Ectodermal cell (in vitro differentiated cells): ENCODE data around the gene IER5.
A peak's percentile ranks its signal among the peaks of the same experiment; 100 is the strongest.

Source experiments
- H3K27ac ChIP-seq: 2 replicates; pipeline ENCODE4 v1.7.0; 2013; ENCODE audit warnings: mild to moderate bottlenecking, low read depth, low read length; ENCODE audit not compliant: insufficient read depth, poor library complexity, severe bottlenecking
- H3K27me3 ChIP-seq: 2 replicates; pipeline ENCODE4 v1.7.0; 2013; ENCODE audit warnings: mild to moderate bottlenecking, low read length; ENCODE audit not compliant: insufficient read depth, control insufficient read depth, poor library complexity, severe bottlenecking
- H3K36me3 ChIP-seq: one replicate; pipeline ENCODE4 v1.7.0; 2013; ENCODE audit warnings: low read length; ENCODE audit not compliant: control insufficient read depth, insufficient read depth
- H3K4me1 ChIP-seq: one replicate; pipeline ENCODE4 v1.7.0; 2013; ENCODE audit warnings: low read length; ENCODE audit not compliant: control insufficient read depth, insufficient read depth
- H3K4me3 ChIP-seq: 2 replicates; pipeline ENCODE4 v1.7.0; 2013; ENCODE audit warnings: low read depth, low read length, control low read depth; ENCODE audit not compliant: insufficient read depth
- H3K9me3 ChIP-seq: 2 replicates; pipeline ENCODE4 v1.7.0; 2013; ENCODE audit warnings: mild to moderate bottlenecking, low read length, moderate library complexity; ENCODE audit not compliant: control insufficient read depth
- WGBS, 2 experiments: methylation state at CpG; one replicate each; pipeline ENCODE4 v1.1.7; 2013; ENCODE audit warnings: missing lambda C conversion rate in 2 of 2; 5-methylcytosine and 5-hydroxymethylcytosine counted together

The IER5 gene

DNA sequence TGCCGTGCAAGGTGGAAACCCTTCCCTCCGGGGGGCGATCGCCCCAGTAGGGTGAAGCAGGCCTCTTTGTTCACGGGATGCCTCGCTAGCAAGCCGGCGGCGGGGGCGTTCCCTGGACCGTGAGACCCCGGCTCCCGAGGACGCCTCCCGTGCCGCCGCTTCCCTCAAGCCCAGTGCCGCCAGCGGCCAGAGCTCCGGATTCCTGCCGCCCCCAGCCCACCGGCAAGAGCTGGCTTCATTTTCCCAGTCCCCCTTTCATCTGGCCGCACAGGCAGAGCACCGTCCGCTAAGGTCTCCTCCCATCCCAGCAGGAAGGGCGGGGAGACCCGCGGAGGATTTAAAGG is 16.3 kb downstream of the IER5 start:
- H3K9me3 ChIP-seq: no peaks in the 10 kb centered on the region
- H3K4me1 ChIP-seq: peaks cover 63% of the 10 kb centered on the region
- peak overlapping the region; percentile 96 for H3K27ac ChIP-seq
- peaks cover 29% of the 10 kb centered on the region for H3K27me3 ChIP-seq
- H3K36me3 ChIP-seq: no peaks in the 10 kb centered on the region
- peak overlapping the region; percentile 57 for H3K4me3 ChIP-seq
- WGBS, 2 experiments: 0% methylated on average over 28 of the region's 28 CpGs

DNA sequence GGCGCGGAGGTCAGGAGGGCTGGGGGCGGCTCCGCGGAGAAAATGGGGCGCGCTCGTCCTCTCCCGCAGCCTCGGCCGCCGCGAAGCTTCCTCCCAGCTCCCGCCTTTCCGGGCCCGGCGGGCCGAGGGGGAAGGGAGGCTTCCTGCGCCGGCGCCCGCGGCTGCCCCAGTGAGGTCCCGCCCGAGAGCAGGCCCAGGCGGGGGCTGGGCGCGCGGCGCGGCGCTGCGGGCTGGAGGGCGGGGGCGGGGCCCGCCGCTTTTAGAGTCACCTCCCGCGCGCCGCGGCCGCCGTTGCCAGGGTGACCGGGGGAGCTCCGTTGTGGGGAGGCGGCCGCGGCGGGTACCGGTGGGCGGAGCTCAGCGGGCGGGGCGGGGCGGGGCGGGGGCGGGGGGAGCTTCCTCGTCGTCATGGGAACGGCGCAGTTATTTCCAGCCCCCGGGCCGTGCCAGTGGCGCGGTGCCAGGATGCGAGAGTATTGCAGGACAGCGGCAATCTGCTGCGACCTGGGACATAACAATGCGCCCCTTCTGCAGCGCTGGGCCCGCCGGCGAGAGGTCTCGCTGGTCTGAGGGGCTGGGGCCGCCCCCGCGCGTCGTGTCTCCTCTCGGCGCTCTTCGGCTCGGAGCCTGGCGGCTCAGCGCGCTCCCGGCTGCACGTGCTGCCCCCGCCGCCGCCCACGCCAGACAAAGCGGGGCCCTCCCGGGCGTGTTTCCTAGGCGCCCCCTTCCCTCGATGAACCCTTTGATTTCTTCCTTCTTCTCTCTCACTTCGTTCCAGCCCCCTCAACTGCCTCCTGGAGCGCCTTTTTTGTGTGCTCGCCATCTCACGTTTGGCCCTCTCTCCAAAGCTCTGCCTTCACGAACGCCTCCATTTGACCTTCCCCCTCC is 16.9 kb downstream of the IER5 start:
- Histone ChIP-seq H3K9me3 (no peaks in the 10 kb centered on the region), H3K36me3 (no peaks in the 10 kb centered on the region), H3K4me3 (peak overlapping the region; percentile 57), H3K27ac (peak overlapping the region; percentile 96), H3K4me1 (peaks cover 63% of the 10 kb centered on the region), H3K27me3 (peaks cover 23% of the 10 kb centered on the region)
- 0 to 1% methylated on average over 104 of the region's 104 CpGs for WGBS, 2 experiments

DNA sequence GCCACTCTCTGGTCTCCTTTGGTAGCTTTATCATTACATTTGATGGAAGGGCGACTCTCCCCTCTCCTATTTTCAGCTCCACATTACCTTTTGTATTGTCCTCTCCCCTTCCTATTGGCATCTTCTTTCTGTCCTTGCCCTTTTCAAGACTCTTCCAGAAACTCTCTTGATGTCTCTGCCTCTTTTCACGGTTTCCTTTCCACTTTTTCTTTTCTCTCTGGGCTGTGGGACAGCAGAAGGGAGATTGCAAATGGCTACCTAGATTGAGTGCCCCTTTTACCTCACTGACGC is 17.5 kb downstream of the IER5 start:
- WGBS, 2 experiments: 50 to 54% methylated on average over 3 of the region's 3 CpGs
- H3K27ac ChIP-seq: peak overlapping the region; percentile 79

DNA sequence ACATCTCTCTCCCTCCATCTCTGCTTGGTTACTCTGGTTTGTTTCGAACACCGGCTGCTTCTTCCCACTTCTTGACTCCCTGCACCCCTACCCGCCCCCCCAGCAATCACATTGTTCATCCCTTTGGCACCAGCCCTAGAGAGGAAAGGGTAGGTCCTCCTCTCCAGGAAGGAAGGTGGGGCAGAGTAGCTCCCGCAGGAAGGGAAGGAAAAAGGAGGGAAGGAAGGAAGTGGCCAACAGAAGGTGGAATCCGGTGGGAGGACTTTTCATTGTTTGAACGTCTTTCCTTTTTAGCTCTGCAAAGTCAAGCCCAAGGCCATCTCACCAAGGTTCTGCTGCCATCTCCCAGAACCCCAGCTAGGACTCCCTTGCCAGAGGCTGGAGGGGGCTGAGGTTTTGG is 18.0 kb downstream of the IER5 start:
- Histone ChIP-seq H3K27me3 (peaks cover 17% of the 10 kb centered on the region), H3K36me3 (no peaks in the 10 kb centered on the region), H3K27ac (no peak overlapping the region), H3K4me3 (no peak overlapping the region), H3K4me1 (peaks cover 55% of the 10 kb centered on the region), H3K9me3 (no peaks in the 10 kb centered on the region)
- 80 to 87% methylated on average over 5 to 6 of the region's 6 CpGs for WGBS, 2 experiments

More for the DNA sequence above, 17.5 kb downstream of the IER5 start:
- Histone ChIP-seq H3K4me1 (peaks cover 60% of the 10 kb centered on the region), H3K9me3 (no peaks in the 10 kb centered on the region), H3K4me3 (peak overlapping the region; percentile 26), H3K27me3 (peaks cover 17% of the 10 kb centered on the region), H3K36me3 (no peaks in the 10 kb centered on the region)

DNA sequence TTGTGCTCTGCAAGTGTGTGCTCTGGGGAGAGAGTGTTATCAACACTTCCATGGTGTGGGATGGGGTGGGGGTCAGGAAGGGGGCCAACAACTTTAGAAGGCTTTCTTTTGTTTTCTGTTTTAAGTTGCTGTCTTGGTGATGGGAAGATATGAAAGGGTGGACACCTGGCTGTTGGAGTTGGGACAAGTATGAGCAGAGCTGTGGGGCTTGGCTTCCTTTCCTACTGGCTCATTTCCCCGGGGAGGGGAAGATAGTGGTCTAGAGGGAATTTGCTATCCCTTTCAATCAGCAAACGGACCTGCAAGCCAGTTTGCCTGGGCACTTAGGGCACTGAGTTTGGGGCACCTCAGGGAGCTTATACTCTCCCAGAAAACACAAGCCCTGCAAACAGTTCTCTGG is 19.2 kb downstream of the IER5 start:
- no peak overlapping the region for H3K27ac ChIP-seq
- 82 to 88% methylated on average over 2 of the region's 2 CpGs for WGBS, 2 experiments

DNA sequence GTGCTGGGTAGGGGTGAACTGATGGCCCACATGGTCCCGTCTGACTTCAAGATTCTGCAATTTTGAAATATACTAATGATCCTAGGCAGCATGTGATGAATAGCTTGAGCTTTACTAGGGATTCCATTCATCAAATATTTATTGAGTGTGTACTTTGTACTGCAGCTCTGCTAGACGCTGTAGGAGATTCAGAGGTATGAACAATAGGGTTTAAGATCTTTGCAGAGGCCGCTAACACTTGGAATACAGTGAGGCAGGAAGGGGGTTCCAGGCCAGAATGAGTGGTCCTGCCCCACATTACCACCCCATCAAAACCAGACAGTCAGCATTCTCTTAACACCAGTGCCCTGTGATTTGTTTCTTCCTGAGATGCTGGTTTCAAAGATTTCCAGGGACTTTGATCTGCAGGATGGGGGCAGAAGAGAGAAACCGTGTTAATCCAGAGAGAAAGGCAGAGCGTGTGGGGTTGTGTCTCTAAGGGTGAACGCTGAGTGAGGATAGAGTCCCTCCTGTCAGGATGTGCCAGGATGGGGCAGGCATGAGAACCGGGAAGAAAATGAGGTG is 19.9 kb downstream of the IER5 start:
- H3K27me3 ChIP-seq: peaks cover 17% of the 10 kb centered on the region
- H3K9me3 ChIP-seq: no peaks in the 10 kb centered on the region
- no peak overlapping the region for H3K27ac ChIP-seq
- 67 to 72% methylated on average over 7 of the region's 7 CpGs for WGBS, 2 experiments
- peaks cover 49% of the 10 kb centered on the region for H3K4me1 ChIP-seq
- no peaks in the 10 kb centered on the region for H3K36me3 ChIP-seq
- H3K4me3 ChIP-seq: no peak overlapping the region

More for the DNA sequence above, 19.2 kb downstream of the IER5 start:
- peaks cover 17% of the 10 kb centered on the region for H3K27me3 ChIP-seq
- H3K36me3 ChIP-seq: no peaks in the 10 kb centered on the region
- peaks cover 48% of the 10 kb centered on the region for H3K4me1 ChIP-seq
- H3K9me3 ChIP-seq: no peaks in the 10 kb centered on the region
- no peak overlapping the region for H3K4me3 ChIP-seq

DNA sequence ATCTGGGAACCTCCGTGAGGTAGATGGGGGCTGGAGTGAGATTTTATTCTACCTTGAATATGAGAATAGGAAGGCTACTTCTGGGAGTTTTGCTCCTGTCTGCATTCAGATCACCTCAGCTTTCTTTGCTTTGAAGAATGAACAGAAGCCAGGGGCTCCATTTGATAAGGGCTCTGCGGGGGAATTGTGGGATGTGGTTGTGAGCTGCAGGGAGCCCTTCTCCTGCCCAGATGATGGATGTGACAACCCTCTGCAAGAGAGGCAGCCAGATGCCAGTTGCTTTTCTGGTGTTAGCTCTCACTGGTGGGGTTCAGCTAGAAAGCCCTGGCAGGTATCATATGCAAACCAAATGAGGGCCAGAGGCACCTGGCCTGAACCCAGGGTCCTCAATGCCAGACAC is 21.5 kb downstream of the IER5 start:
- Histone ChIP-seq H3K4me3 (no peak overlapping the region), H3K9me3 (no peaks in the 10 kb centered on the region), H3K27me3 (peaks cover 17% of the 10 kb centered on the region), H3K4me1 (peaks cover 40% of the 10 kb centered on the region), H3K36me3 (no peaks in the 10 kb centered on the region), H3K27ac (no peak overlapping the region)
- 58 to 62% methylated on average over 2 of the region's 2 CpGs for WGBS, 2 experiments

DNA sequence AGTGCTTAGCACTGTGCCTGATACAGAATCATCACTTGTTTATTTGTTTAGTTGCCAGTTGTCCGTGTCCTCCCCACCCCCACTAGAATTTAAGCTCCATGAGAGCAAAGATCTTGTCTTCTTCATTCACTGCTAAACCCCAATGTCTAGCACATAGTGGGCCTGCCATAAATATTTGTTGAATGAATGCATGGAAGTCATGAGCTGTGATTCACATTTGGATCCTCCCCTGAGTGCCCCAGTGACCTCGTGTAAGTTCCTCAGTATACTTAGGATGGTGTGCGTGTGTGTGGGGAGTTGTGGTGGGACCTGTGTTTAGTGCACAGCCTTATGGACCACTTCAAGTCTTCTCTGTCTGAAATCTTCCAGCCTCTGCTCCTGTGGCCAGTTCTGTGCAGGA is 23.1 kb downstream of the IER5 start:
- H3K27me3 ChIP-seq: peaks cover 14% of the 10 kb centered on the region
- H3K4me1 ChIP-seq: peaks cover 39% of the 10 kb centered on the region
- H3K9me3 ChIP-seq: no peaks in the 10 kb centered on the region
- WGBS, 2 experiments: 95 to 97% methylated on average over 3 of the region's 3 CpGs
- no peaks in the 10 kb centered on the region for H3K36me3 ChIP-seq
- H3K27ac ChIP-seq: no peak overlapping the region
- H3K4me3 ChIP-seq: no peak overlapping the region

DNA sequence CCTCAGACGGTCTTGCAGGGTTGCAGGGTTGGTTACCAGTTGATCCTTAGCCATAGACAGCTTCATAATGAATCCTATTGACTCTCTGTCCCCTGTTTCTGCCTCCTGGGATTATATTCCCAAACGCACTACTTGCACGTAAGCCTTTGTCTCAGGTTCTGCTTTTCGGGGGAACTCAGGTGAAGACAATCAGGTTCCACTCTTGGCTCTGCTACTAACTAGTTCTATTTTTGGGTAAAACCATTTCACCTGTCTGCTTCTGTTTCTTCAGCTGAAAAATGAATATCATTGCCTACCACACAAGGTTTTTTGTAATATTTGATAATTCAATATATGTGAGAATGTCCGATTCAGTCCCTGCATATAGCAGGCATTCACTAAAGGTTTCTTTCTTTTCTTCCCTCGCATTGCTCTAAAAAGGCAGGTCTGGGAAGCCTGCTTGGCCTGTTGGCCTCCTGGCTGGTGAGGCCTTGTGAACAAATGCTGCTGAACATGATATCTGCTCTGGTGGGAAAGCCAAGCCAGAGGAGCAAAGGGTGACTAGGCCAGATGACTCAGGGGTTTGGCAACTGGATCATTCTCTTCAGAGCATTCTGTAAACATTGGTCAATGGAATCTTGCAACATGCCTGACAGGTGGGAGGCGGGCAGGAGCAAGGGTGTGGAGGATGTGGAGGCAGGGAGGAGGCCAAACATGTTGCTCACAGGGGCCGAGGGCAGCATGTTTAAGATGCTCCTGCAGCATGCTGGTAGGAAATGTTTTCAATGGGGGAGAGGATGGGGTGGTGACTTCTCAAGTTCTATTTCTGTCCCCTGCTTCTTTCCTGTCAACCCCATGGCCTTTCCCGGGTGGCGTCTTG is 23.8 kb downstream of the IER5 start:
- Histone ChIP-seq H3K27me3 (peaks cover 8% of the 10 kb centered on the region), H3K36me3 (no peaks in the 10 kb centered on the region), H3K27ac (no peak overlapping the region), H3K9me3 (no peaks in the 10 kb centered on the region), H3K4me1 (peaks cover 43% of the 10 kb centered on the region), H3K4me3 (no peak overlapping the region)
- 93 to 96% methylated on average over 10 of the region's 10 CpGs for WGBS, 2 experiments

DNA sequence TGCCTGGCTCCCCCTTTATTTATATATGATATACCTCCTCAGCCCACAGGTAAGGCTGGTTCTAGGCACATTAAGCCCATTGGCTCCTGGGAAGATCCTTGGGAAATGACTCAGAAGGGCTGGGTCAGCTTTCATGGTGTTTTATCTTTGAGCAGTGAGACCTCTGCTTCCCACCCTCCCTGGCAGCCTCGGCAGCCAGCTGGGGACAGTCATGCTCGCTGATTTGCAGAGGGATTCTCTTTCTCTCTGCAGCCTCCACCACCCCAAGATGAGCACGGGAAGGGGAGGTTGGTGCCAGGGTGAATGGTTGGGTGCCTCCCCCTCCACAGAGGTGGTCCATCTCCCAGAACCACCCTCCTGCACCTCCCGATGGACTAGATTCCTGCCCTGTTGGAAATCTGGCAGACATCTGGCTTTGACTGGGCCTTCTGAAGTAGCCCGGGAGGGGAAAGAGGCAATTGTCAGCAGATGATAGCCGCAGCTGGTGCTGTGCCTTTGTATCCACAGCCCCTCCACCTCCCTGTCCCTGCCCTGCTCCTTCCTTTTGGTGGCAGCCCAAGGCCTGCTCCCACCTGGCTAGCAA is 24.6 kb downstream of the IER5 start:
- Histone ChIP-seq H3K27ac (peak overlapping the region; percentile 52), H3K4me3 (no peak overlapping the region), H3K4me1 (peaks cover 46% of the 10 kb centered on the region), H3K36me3 (no peaks in the 10 kb centered on the region), H3K9me3 (no peaks in the 10 kb centered on the region), H3K27me3 (no peaks in the 10 kb centered on the region)
- WGBS, 2 experiments: 17 to 32% methylated on average over 5 to 6 of the region's 6 CpGs
